GM12892 (cell line): ENCODE data around the gene SLC5A5.

Experiments used
- POLR2A ChIP-seq: IDR thresholded peaks from 2 replicates; pipeline ENCODE4 v1.6.1; 2011; ENCODE audit warnings: low read depth, low read length, control low read depth
- POLR2AphosphoS5 ChIP-seq: IDR thresholded peaks from 2 replicates; pipeline ENCODE4 v1.6.1; 2011; ENCODE audit warnings: low read depth, low read length, control low read depth

- no peak for TF ChIP-seq POLR2AphosphoS5
- no peak for TF ChIP-seq POLR2A
These were observed 47.4 kb upstream of the SLC5A5 start for GRCh38 chr19:17824339-17824738.
